SK-N-SH treated with all-trans-retinoic acid at 6 μM for 48 hours (cell line): Measurements from ENCODE around the gene SYT7.

Source experiments
- ARNTL ChIP-seq: fragments of 450-650 bp; formaldehyde crosslinking; IDR thresholded peaks from 2 replicates; pipeline ENCODE4 v1.5.0; 2020; ENCODE audit warnings: low read depth, mild to moderate bottlenecking, moderate library complexity, borderline replicate concordance
- CSDC2 ChIP-seq: fragments of 250-450 bp; sonication (Bioruptor Pico); IDR thresholded peaks from 2 replicates; pipeline ENCODE4 v1.5.0; 2020; ENCODE audit warnings: mild to moderate bottlenecking, moderate library complexity

DNA sequence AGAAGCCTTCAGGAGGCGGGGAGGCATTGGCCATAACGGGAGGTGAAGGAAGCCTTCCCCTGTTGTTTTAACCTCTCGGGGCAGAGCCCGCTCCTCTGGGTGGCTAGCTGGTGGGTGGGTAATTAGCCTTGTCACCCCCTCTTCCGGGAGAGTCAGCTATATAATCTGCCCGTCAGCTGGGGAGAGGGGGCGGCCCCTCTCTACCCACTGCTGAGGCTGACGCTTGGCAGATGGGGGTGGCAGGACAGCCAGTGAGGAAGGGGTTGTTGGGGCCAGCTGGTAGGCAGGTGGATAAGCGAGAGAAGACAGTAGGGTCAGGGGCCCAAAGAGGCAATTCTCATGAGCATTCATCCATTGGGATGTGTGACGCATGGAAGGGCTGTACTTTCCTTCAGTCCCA, 33.0 kb upstream of the SYT7 start:
- TF ChIP-seq ARNTL (CRISPR knock-in tag) (no peak), CSDC2 (CRISPR knock-in tag) (no peak)
